Measurements from ENCODE around the gene SH3BP2.

The SH3BP2 gene

DNA sequence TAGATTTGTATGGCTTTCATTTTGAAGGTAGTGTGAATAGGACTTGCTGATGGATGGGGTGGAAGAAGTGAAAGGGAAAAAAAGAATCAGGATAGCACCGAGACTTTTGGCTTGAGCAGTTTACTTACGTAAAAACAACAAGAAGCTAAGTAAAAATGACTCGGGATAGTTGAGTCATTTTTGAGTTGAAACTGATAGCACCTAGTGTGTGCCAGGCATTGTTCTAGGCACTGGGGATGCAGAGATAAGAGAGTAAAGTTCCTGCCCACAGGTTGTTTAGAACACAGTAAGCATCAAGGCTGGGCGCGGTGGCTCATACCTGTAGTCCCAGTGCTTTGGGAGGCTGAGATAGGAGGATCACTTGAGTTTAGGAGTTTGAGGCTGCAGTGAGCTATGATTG, 85.5 kb downstream of the SH3BP2 start:
- DNase-seq (ENCODE audit: low read depth), result no peak

DNA sequence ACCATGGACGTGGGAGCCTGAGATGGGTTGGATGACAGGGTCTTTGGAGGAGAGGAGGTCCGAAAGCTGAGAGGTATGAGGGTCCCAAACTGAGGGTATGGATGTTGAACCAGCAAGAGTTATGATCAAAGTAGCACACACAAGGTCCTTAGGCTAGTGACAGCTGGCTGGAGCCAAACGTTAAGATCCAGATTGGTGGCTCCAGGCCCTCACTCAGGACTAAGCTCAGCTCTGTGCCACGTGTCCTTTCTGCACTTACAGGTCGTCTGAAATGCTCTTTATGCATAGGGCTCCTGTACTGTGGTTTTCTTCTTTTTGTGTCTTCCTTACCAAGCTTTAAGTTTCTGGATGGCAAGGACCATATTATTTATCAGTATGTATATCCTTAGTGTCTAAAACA, 86.1 kb downstream of the SH3BP2 start:
- DNase-seq (ENCODE audit: low read depth), result no peak

DNA sequence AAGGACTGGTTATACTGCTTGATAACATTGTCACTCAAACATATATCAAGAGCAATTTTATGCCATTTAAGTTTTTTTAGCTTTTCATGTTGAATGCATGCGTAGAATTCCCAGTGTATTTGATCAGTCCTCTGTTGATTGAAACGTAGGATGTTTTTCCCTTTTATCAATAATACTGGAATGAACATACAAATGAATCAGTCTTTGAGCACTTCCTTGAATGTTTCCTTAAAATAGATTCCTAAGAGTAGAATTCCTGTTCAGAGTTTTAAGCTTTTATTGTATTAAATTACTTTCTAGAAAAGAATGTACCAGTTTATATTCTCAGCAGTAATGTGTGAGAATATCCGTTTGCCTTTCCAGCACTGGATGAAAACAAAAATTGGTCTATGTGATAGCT, 88.5 kb downstream of the SH3BP2 start:
- DNase-seq (ENCODE audit: low read depth), result no peak

DNA sequence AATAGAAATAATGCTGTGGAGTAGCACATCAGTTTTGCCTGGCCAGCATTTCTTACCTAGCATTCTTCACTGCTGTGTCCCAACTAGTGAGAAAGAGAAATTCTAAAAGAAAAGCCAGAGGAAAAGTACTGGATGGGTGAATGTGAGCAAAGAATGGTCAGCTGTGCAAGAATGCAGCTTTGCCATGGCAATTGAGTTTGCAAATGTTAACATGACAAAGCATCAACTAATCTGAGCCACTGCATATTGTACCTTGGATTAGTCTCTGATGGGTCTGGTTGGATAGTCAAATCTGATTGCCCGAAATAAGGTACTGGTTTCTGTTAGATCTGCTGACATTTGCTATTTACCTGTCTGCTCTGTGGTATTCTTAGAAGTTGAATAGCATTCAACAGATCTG, 89.5 kb downstream of the SH3BP2 start:
- DNase-seq (ENCODE audit: low read depth), result no peak

DNA sequence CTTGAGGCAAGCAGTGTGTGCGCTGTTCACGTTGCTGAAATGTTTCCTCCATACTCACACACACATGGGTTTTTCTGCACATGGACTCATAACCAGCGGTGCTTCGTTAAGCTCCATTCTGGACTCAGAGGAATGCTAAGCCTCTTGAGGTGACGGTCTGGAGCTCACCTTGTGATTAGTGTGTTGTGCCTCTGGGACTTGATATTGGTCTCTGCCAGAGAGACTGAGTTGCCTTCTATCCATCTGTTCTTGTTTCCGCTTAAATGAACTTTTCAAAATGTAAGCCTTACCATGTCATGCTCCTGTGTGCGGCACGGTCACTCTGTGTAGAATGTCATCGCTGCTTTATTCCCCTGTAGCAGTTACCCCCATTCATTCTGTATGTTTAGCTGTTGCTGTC, 93.3 kb downstream of the SH3BP2 start:
- no peak for DNase-seq (ENCODE audit: low read depth)

DNA sequence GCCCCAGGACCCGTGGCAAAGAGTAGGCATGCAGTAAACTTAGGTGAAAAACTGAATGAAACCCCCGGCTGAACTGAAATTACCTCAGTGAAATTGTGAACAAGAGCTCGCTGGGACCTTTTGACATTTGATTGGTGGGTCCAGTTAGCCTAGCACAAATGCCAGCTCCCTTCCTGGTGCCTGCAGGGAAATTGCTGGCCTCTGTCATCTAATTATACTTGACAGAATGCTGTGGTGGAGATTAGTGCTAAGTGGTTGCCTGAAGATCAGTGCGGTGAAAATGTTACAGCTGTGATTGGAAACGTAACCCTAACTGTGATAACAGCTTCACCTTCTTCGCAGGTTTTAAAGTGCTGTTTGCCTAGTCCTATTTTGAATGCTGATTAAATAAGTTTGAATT, 93.7 kb downstream of the SH3BP2 start:
- DNase-seq (ENCODE audit: low read depth), result no peak

DNA sequence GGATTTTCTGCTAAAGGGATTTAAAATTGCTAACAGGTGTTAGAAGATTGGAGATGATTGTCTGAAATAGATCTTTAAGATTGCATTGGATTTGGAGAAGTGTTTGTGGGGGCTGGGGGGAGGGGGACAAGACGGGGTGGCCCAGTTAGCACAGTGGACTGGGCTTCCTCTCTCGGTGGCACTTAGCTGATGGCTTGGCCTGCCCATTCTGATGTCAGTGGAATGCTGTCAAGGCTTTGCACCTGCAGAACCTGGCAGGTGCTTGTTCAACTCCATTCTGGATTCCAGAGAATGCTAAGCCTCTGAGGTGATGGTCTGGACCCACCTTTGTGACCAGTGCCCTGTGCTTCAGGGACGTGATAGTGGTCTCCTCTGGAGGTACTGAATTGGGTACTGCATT, 94.5 kb downstream of the SH3BP2 start:
- DNase-seq (ENCODE audit: low read depth), result no peak

DNA sequence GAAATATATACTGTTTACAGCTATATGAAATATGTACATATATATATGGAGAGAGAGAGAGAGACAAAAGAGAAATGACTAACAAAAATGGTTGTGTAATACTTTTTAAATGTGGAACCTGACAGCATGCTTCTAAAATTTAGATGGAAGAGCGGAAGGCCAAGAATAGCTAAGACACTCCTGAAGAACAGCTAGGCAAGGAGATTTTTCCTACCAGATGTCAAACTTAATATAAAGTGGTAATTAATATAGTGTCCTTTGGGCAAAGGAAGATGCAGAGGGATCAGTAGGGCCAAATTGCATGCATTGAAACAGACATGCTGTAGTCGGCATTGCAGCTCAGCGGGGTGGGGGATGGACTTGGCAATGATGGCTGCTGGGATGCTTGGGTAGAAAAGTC, 96.0 kb downstream of the SH3BP2 start:
- DNase-seq (ENCODE audit: low read depth), result no peak

Data from fibroblast of the conjunctiva (primary cell).